Transverse colon (tissue), 4 donors: ENCODE results near the gene KSR1. TPM values are rescaled to one million over a fixed set of nuclear protein-coding genes. Genes with fewer than 3 reads are reported as not detected.

ENCODE experiments used
- DNase-seq: peaks from one replicate; pipeline ENCODE4 v3.0.0-alpha.2; 2019
- H3K27ac ChIP-seq, 4 donors: fragments of 200-600 bp; sonication (generic); 2 replicates each; pipeline ENCODE4 v1.5.1; 2016 to 2018; ENCODE audit warnings: inconsistent platforms in 4 of 4
- H3K27me3 ChIP-seq: fragments of 200-600 bp; sonication (generic); 2 replicates; pipeline ENCODE4 v1.5.1; 2017; ENCODE audit warnings: inconsistent platforms
- H3K36me3 ChIP-seq, 4 donors: fragments of 200-600 bp; sonication (generic); 2 replicates each; pipeline ENCODE4 v1.5.1; 2017 to 2019; ENCODE audit warnings: inconsistent platforms in 4 of 4
- H3K4me1 ChIP-seq, 4 donors: fragments of 200-600 bp; sonication (generic); 2 replicates each; pipeline ENCODE4 v1.5.1; 2017 to 2020; ENCODE audit warnings: inconsistent platforms in 4 of 4
- H3K4me3 ChIP-seq, 4 donors: fragments of 200-600 bp; sonication (generic); 1 replicate in 1 of 4; 2 replicates in 3 of 4; pipeline versions ENCODE4 v1.5.1 to v1.6.1; 2017 to 2019; ENCODE audit warnings: inconsistent platforms in 4 of 4
- H3K9me3 ChIP-seq, 2 donors: fragments of 200-600 bp; sonication (generic); 2 replicates each; pipeline ENCODE4 v1.5.1; 2017 to 2019; ENCODE audit warnings: inconsistent platforms in 2 of 2
- EP300 ChIP-seq: sonication (generic); formaldehyde crosslinking; IDR thresholded peaks from one replicate; pipeline ENCODE4 v1.6.1; 2017; ENCODE audit warnings: antibody characterized with exemption, low read depth
- POLR2A ChIP-seq: fragments of 450-650 bp; IDR thresholded peaks from one replicate; pipeline ENCODE4 v1.6.1; 2016; ENCODE audit warnings: antibody characterized with exemption, mild to moderate bottlenecking, moderate library complexity
- POLR2AphosphoS5 ChIP-seq, 3 donors: sonication (generic); formaldehyde crosslinking; IDR thresholded peaks; one replicate each; pipeline ENCODE4 v1.6.1; 2016; ENCODE audit warnings: antibody characterized with exemption in 3 of 3
- WGBS, 2 donors: methylation state at CpG; one replicate each; pipeline ENCODE4 v1.1.5; 2018; ENCODE audit warnings: low coverage in 1 of 2; 5-methylcytosine and 5-hydroxymethylcytosine counted together
- in situ Hi-C, 4 donors: fragments of 200-750 bp; cut with MboI; loops; one replicate each; pipeline versions ENCODE4 v1.15.0 to v1.15.1; 2017; ENCODE audit warnings: low sequenced_read_pairs in 3 of 4, low pct_ligation_motif_present in 1 of 4, low pct_unique_long_range_greater_than_20kb in 1 of 4
- intact Hi-C: fragments of 100-400 bp; cut with DNase I; formaldehyde crosslinking; loops from one replicate; pipeline ENCODE4 v1.15.1; 2023; ENCODE audit warnings: low total_unique reads
- total RNA-seq, 4 donors: library from RNA; depleted of rRNA; stranded (reverse); fragments of >200 nt; gene quantifications; one replicate each; pipeline ENCODE4 v1.1.0, GENCODE V29; 2016
- TF ChIP-seq, protein P1 (sequence below), 5 experiments: fragments of 200-600 bp in 3 of 5; fragments of 450-650 bp in 2 of 5; sonication (generic) in 3 of 5; IDR thresholded peaks; 1 replicate in 2 of 5; 2 replicates in 3 of 5; pipeline ENCODE4 v1.5.1; 2016 to 2017; ENCODE audit warnings: antibody characterized with exemption in 5 of 5, inconsistent platforms in 3 of 5, mild to moderate bottlenecking in 2 of 5, moderate library complexity in 1 of 5

The KSR1 gene
- total RNA-seq, 4 donors from 2014 or later: 8.2 to 55.7 (median 30.9) TPM

- Histone ChIP-seq H3K9me3 (no peaks in the 10 kb centered on the region), H3K36me3 (peaks cover 0 to 5% (median 0%) of the 10 kb centered on the region in 4 donors), H3K4me1 (peaks cover 0 to 21% (median 5%) of the 10 kb centered on the region in 4 donors), H3K4me3 (no peak overlapping the region), H3K27me3 (no peaks in the 10 kb centered on the region), H3K27ac (no peak overlapping the region)
- TF ChIP-seq POLR2AphosphoS5 (IDR thresholded peaks at IDR 0.05) (no peak), EP300 (no peak), POLR2A (no peak)
- TF ChIP-seq, protein P1, sequence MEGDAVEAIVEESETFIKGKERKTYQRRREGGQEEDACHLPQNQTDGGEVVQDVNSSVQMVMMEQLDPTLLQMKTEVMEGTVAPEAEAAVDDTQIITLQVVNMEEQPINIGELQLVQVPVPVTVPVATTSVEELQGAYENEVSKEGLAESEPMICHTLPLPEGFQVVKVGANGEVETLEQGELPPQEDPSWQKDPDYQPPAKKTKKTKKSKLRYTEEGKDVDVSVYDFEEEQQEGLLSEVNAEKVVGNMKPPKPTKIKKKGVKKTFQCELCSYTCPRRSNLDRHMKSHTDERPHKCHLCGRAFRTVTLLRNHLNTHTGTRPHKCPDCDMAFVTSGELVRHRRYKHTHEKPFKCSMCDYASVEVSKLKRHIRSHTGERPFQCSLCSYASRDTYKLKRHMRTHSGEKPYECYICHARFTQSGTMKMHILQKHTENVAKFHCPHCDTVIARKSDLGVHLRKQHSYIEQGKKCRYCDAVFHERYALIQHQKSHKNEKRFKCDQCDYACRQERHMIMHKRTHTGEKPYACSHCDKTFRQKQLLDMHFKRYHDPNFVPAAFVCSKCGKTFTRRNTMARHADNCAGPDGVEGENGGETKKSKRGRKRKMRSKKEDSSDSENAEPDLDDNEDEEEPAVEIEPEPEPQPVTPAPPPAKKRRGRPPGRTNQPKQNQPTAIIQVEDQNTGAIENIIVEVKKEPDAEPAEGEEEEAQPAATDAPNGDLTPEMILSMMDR (IDR thresholded peaks at IDR 0.05): no peak
- intact Hi-C loops: loop anchor here (10.0 kb wide), 1 partner anchor 374 kb away; no protein-coding TSS in a partner anchor
- no peak for DNase-seq
- in situ Hi-C loops: loop anchor here (5.0 to 25.0 kb wide), 7 partner anchors 44 to 374 kb away; partner anchors contain the start of gene LYRM9 (in 1 of the 4)
- 90 to 96% methylated on average over 2 to 11 of the region's 11 CpGs for WGBS, 2 donors
These were observed 152.3 kb downstream of the KSR1 start for GRCh38 chr17:27608328-27609230.

DNA sequence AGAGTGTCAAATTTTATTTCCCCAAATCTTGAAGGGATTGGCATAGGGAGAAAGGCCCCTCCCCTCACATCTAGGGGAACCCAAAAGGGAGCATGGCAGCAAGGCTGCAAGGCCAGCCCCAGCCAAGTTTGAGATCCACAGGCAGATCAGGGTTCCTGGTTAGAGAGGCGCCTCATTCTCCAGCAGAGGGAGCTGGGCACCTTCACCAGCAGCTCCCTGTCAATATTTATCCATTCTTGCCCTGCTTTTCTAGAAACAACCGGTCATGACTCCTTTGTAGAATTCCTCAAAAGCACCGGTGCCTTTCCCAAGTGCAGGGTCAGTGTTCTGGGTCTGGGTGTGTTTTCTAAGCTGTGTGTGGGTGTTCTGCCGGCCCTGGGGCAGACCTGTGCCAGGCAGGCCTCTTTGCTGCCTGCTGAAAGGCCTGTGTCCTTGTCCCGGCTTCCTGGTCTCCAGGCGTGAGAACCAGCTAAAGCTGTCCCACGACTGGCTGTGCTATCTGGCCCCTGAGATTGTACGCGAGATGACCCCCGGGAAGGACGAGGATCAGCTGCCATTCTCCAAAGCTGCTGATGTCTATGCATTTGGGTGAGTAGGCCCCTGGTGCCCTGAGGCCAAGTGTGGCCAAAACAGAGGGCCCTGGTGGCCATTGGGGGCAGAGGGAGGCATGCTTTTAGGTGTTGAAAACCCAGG, 153.5 kb downstream of the KSR1 start:
- 56% methylated on average over 6 of the region's 11 CpGs; no CpG with 5 or more reads in 1 of the 2 donors for WGBS, 2 donors
- Histone ChIP-seq H3K27me3 (no peaks in the 10 kb centered on the region), H3K36me3 (peaks cover 0 to 5% (median 0%) of the 10 kb centered on the region in 4 donors), H3K4me1 (peaks cover 0 to 25% (median 2%) of the 10 kb centered on the region in 4 donors), H3K4me3 (no peak overlapping the region), H3K9me3 (no peaks in the 10 kb centered on the region), H3K27ac (peak overlapping the region in 3 of 4 donors; percentile 25 to 48 (median 30))
- peak; percentile 69 for DNase-seq
- intact Hi-C loops (loop anchor here (10.0 kb wide), 1 partner anchor 375 kb away; no protein-coding TSS in a partner anchor), in situ Hi-C loops (loop anchor here (5.0 to 25.0 kb wide), 7 partner anchors 43 to 375 kb away; partner anchors contain the start of gene LYRM9 (in 1 of the 4))
- TF ChIP-seq, protein P1 (IDR thresholded peaks at IDR 0.05): peak; percentile 43 to 88 (median 69)
- TF ChIP-seq POLR2AphosphoS5 (IDR thresholded peaks at IDR 0.05) (no peak), EP300 (no peak)

DNA sequence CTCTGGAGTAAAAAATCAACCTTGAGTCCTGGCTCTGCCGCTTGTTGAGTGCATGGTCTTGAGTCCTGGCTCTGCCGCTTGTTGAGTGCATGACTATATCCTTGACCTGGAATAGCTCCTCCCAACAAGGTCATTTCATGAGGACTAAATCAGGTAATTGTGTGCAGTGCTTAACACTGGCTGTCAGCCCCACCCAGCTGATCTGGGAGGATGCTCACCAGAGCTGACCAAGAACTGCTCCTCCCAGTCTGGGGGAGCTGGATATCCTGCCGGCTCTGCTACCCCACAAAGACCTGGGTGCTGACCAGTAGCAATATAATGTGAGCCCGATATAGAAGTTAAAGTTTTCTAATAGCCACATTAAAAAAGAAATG, 154.0 kb downstream of the KSR1 start:
- peak overlapping the region in 2 of 4 donors; percentile 30 to 48 for H3K27ac ChIP-seq
- intact Hi-C loops (no loop called here), in situ Hi-C loops (loop anchor here in 1 of 4 donors (25.0 kb wide), 2 partner anchors 277 to 373 kb away; partner anchors contain the start of gene LYRM9)
- no peak for TF ChIP-seq EP300
- no peak for TF ChIP-seq POLR2AphosphoS5 (IDR thresholded peaks at IDR 0.05)
- TF ChIP-seq, protein P1 (IDR thresholded peaks at IDR 0.05): no peak
- H3K36me3 ChIP-seq: peaks cover 0 to 5% (median 0%) of the 10 kb centered on the region in 4 donors
- DNase-seq: no peak
- H3K4me3 ChIP-seq: no peak overlapping the region
- WGBS, 2 donors: 71 to 91% methylated on average over 2 to 4 of the region's 4 CpGs
- peaks cover 0 to 26% (median 2%) of the 10 kb centered on the region in 4 donors for H3K4me1 ChIP-seq
- no peaks in the 10 kb centered on the region for H3K27me3 ChIP-seq
- H3K9me3 ChIP-seq: no peaks in the 10 kb centered on the region
